Dermis microvascular lymphatic vessel endothelial cell (primary cell): Measurements from ENCODE around the gene ADSS2. TPM values are rescaled to one million over a fixed set of nuclear protein-coding genes. Genes with fewer than 3 reads are reported as not detected.

Experiments
- DNase-seq, 2 donors: peaks; one replicate each; pipeline versions ENCODE4 v3.0.0 to v3.0.0-alpha.2; 2010; ENCODE audit warnings: low read depth in 2 of 2
- total RNA-seq: library from RNA; depleted of rRNA; stranded (reverse); fragments of >200 nt; gene quantifications from 2 replicates; pipeline ENCODE4 v1.2.1, GENCODE V29; 2014

Gene ADSS2
- total RNA-seq, 1 donor from 2014 or later = 61.0 TPM

- no peak for DNase-seq
Measured at GRCh38 chr1:244445320-244446181, 6.2 kb downstream of the ADSS2 start.

GRCh38 chr1:244444854-244445253 is 6.9 kb downstream of the ADSS2 start:
- no peak for DNase-seq

GRCh38 chr1:244442850-244443249 is 8.9 kb downstream of the ADSS2 start:
- DNase-seq = no peak

- no peak for DNase-seq
Measured at GRCh38 chr1:244439391-244440032, 12.2 kb downstream of the ADSS2 start.

- DNase-seq = peak in 1 of 2 donors; percentile 35
Measured at GRCh38 chr1:244437086-244437468, 14.6 kb downstream of the ADSS2 start.

GRCh38 chr1:244436336-244437085 is 15.2 kb downstream of the ADSS2 start:
- DNase-seq = peak in 1 of 2 donors; percentile 63

DNA sequence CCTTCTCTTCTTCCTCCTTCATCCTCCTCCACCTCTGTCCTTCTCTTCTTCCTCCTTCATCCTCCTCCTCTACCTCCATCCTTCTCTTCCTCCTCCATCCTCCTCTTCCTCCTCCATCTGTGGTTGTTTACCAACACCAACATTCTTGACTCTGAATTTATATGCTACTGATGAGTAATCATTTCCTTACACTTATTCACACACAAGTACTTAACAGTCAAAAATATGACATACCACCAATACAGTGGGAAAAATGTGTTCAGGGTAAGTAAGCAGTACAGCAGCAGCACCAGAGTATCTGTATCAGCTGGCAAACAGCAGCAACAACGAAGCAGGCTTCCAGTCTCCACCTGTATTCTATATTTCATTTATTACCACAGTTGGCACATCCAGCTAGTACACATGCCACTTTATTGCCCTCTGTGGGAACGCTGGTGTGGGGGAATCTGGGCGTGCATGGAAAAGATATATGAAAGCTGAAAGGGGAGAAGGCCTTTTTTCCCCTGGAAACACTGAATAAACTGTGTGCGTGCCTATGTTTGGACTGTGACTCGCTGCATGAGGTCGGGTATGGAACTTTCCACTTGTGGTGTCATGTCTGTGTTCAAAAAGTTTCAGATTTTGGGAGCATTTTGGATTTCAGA is 16.0 kb downstream of the ADSS2 start:
- DNase-seq = peak; percentile 80 to 84

- DNase-seq = no peak
Measured at GRCh38 chr1:244431166-244431565, 20.5 kb downstream of the ADSS2 start.

DNA sequence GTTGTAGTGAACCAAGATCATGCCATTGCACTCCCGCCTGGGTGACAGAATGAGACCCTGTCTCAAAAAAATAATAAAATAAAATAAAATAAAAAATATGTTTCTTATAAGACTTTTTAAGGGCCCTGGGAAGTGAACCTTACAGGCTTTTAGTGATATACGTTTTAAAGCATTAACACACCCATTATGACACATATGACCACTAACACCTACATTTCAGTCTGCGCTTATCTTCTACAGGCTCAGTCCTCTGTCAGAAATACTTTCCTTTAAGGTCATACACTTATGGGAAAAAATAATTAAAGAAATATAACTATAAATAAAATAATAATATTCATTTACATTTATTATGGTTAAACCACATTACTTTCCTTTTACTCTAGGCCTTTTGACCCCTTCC is 21.9 kb downstream of the ADSS2 start:
- no peak for DNase-seq

DNA sequence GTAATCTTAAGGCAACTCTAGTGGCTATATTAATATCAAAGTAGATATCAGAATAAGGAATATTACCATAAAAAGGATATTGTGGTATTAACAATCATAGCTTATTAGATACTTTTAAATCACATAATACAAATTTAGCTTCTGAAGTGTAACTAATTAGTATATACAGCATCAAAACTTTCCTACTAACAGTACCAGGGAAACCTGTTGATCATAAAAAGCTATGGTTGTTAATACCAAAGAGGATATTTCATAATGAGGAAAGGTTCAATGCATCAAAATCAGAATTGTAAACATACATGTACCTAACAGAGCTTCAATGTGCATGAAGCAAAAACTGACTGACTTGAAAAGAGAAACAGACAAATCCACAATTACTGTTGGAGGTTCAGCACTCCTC is 24.1 kb downstream of the ADSS2 start:
- DNase-seq = no peak

- no peak for DNase-seq
Measured at GRCh38 chr1:244424649-244425334, 26.9 kb downstream of the ADSS2 start.

DNA sequence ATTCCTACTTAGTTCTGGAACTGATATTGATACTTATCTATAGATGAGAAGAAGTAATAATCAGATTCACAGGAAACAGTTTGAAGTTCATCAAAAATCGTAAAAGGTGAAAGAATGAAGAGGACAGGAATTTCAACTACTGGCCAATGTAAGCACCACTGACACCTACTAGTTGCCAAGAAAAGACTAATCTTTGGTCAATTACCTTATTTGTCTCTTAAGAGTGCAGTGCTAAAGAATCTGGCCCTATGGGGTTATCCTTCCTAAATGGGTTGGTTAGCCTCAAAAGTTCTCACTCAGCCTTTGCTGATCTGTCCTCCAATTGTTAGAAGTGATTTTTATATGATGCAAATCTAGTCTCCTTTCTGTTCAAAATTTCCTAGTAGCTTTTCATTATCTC is 29.5 kb downstream of the ADSS2 start:
- no peak for DNase-seq

- DNase-seq = no peak
Measured at GRCh38 chr1:244419024-244419423, 32.7 kb downstream of the ADSS2 start.

DNA sequence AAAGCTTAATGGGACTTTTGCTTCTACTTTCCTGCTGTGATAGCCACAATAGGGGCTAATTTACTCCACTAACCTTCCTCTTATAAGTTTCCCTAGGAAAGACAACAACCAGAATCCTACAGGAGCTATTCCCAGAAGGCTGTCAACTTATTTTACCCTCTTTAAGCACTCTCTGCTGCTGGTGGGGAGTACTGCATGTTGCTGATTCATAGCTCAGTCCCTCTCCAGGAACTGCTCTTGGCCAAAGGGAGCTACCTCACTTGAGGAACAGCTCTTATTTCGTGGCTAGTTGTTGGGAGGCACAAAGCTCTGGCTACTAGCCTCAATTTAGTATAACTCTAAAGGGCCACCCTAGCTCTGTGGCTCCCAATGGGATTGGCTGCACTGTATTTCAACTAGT is 37.2 kb downstream of the ADSS2 start:
- peak in 1 of 2 donors; percentile 67 for DNase-seq

- no peak for DNase-seq
Measured at GRCh38 chr1:244413736-244414135, 38.0 kb downstream of the ADSS2 start.

GRCh38 chr1:244412176-244412575 is 39.5 kb downstream of the ADSS2 start:
- DNase-seq = no peak

GRCh38 chr1:244409701-244410100 is 42.0 kb downstream of the ADSS2 start:
- no peak for DNase-seq

DNA sequence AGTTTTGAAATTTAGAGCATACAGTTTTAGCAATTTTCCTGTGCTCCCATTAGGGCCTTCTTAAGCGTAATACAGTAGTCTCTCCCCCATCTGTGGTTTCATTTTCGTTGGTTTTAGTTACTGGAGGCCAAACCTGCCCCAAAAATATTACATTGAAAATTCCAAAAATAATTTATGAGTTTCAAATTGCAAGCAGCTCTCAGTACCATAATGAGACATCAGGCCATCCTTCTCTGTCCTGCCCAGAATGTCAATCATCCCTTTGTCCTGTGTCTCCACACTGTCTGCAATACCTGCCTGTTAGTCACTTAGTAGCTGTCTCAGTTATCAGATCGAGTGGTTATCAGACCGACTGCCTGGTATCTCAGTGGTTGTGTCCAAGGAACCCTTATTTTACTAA is 45.4 kb downstream of the ADSS2 start:
- no peak for DNase-seq

- DNase-seq = no peak
Measured at GRCh38 chr1:244405856-244406255, 45.9 kb downstream of the ADSS2 start.

DNA sequence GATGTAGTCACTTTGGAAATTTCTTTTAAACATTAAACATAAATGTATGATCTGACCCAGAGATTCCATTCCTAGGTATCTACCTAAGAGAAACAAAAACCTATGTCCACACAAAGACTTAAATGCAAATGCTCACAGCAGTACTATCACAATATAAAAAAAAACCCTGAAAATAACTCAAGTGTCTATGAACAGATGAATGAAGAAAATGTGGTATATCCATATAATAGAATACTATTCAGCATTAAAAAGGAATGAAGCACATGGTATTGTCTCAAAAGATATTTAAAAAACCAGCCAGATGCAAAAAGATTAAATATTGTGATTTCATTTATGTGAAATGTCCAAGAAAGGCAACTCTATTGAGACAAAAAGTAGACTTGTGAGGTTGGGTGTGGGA is 48.3 kb downstream of the ADSS2 start:
- no peak for DNase-seq

GRCh38 chr1:244400974-244401373 is 50.7 kb downstream of the ADSS2 start:
- DNase-seq = no peak
